NCI-H345 treated with DMSO at 0.1 percent for 48 hours (cell line): ENCODE measurements around the gene DUSP2.
"Not testable (repeated sequence)": the region's sequence is repeated elsewhere in the genome, so short reads cannot be mapped to it uniquely, and the experiment has no call there.

ENCODE experiments used
- DNase-seq: peaks from one replicate; lab custom pipeline; 2025; ENCODE audit not compliant: unreplicated experiment; lab: John Stamatoyannopoulos, UW

DUSP2 gene

DNA sequence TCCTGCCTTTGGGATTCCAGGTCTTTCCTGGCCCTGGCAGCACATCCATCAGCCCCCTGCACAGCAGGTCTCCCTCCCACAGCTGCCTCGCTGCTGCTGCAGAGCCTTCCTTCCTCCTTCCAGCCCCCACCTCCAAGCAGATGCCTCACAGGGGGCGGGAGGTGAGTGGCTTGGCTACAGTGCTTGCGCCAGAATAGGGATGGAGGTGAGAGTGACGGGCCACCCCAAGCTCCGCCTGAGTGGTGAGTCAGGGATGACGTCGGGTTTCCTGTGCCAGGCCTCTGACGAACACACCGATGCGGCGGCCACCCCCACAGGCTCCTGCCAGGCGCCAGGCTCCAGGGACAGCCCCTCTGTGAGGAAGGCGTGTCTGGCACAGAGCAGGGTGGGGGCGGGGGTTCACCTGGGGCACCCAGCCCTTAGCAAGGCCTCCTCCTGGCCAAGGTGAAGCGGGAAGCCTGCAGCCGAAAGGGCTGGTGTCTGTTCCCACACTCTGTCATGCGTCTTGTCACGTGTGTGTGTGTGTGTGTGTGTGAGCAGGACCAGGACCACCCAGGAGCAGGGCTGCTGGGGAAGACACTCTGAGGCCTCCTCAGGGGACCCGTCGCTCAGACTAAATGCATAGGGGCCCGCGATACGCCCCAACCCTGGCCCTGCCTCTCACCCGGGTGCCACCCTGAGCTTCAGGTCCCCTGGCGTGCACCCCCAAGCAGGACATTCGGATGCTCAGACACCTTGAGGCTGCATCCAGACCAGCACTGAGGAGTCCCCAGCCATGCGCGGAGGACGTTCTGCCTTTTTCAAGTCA is 3.4 kb upstream of the DUSP2 start:
- no peak for DNase-seq

DNA sequence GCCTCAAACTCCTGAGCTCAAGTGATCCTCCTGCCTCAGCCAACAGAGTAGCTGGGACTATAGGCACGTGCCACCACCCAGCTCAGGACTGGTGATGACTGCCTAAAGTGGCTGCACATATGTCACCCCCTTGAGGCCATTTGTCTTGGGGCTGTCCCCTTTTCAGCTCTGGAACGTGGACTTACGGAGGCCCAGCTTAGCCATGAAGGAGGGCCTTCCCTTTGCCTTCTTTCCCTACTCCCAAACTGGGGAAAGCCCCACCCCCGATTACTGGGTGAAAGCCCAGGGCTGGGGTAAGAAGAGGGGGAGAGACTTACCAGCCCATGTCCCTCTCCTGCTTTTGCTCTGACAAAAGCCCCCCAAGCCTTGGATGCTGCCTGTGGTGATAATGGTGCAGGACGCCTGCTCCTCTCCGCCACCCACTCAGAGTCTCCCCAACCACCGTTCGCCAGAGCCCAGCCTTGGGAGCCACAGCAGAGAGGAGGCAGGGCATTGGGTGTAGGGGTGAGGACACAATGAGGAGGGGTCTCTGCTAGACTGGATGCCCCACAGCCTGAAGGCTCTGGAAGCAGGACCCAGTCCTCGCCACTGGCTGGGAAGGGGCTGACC is 2.5 kb upstream of the DUSP2 start:
- no peak for DNase-seq

DNA sequence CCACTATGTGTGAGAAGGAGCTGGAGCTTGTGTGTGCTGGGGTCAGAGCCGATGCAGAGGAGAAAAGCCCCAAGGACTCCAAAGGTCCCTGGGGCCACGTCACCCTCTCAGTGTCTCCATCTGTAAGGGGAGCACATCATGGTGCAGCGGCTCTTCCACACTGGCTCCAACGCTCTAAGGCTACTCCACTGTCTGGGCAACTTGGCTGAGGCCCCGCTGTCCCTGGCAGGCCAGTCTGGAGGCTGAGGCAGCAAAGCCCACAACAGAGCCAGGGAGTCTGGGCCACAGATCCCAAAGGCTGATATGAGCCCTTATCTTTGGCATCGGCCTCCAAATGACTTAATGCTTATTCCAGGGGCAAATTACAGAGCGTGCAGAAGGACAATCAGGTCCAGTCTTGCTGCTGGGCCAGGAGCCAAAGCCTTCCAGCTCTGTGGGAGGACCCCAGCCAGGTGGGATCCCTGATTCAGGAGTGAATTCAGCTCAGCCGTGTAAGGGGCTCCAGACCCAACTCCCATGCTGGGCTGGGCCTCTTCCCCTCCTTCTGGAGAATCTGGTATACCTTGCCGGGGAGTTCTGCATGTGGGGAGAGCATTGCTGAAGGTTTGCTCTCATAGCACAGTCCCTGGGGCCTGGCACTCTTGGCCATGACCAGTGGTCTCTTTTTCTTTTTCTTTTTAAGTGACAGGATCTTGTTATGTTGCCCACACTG is 1.8 kb upstream of the DUSP2 start:
- DNase-seq = no peak

GRCh38 chr2:96146153-96146880 is 1.1 kb upstream of the DUSP2 start:
- DNase-seq = no peak

DNA sequence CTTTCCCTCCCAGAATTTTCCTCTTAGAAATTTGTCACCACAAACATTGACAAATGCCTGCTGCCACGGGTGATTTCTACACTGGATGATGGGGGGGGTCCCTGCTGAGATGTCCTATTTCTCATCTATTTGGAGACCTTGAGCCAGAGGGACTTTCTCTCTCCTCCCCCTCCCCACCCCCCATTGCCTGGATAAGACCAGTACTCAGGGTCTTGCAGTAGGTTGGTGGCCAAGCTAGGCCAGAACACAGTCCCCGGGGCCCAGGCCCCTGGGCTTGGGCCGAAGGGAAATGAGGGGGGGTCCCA is 560 bp upstream of the DUSP2 start:
- no peak for DNase-seq

GRCh38 chr2:96144481-96145035 is 682 bp downstream of the DUSP2 start:
- DNase-seq = no peak

DNA sequence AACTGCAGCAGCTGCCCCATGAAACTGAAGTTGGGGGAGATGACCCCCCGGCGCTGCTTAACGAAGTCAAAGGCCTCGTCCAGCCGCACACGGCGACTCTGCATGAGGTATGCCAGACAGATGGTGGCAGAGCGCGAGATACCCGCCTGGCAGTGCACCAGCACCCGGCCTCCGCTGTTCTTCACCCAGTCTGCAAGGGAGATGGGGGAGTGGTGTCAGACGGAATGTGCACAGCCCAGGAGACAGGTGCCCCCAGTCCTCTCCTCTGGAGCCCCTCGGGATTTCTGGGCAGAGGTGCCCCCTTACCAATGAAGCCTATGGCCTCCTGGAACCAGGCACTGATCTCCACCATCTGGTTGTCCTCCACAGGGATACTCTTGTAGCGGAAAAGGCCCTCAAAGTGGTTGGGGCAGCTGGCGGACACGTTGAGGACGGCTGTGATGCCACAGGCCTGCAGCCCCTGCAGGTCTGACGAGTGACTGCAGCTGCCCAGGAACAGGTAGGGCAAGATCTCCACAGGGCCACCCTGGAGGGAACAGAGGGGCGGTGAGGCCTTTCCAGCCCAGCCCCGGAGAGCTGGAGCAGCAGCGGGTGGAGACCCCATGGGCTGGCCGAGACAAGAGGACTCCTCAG is 1.3 kb downstream of the DUSP2 start:
- no peak for DNase-seq

- DNase-seq = no peak
Observed at GRCh38 chr2:96143231-96143847, 1.9 kb downstream of the DUSP2 start.

- DNase-seq = no peak
Observed at GRCh38 chr2:96142217-96143113, 2.8 kb downstream of the DUSP2 start.

DNA sequence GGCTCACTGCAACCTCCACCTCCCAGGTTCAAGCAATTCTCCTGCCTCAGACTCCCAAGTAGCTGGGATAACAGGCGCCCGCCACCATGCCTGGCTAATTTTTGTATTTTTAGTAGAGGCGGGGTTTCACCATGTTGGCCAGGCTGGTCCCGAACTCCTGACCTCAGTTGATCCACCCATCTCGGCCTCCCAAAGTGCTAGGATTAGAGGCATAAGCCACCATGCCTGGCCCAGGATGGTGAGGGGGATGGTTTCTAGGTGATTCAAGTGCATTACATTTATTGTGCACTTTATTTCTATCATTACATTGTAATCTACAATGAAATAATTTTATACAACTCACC is 3.6 kb downstream of the DUSP2 start:
- DNase-seq = not testable (repeated sequence)

- DNase-seq = no peak
Observed at GRCh38 chr2:96140941-96141623, 4.2 kb downstream of the DUSP2 start.

- DNase-seq = no peak
Observed at GRCh38 chr2:96139181-96139758, 6.0 kb downstream of the DUSP2 start.

- no peak for DNase-seq
Observed at GRCh38 chr2:96138179-96139145, 6.8 kb downstream of the DUSP2 start, which contains the start of gene ASTL. Gene ASTL, minus strand, starts transcription at chr2:96138502. Its CDS starts 66 bp downstream, at chr2:96138436.

GRCh38 chr2:96137321-96138178 is 7.7 kb downstream of the DUSP2 start:
- DNase-seq = no peak

DNA sequence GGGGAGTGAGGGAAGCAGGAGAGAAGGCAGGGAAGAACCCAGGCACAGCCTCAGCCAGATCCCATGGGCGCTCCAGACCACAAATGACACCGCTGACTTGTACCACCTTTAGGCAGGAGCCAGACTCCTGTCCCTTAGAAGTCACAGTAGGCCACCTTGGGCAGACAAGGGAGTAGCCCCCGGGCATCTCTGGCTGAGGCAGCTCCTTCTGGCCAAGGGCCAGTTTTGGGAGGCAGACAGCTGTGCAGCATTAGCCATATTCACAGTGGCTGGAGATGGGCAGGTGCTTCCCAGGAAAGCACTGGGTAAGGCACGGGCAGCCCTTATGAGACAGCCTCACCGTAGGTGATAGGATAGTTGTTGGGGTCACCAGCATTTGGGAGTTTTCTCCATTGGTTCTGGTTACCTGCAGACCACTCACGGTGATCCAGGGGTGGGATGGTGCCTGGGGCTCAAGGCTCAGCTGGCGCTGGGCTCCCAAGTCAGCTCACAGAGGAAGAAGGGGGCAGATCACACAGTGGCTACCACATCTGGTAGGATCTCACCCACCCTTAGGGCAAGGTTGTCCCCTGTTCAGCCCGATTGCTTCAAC is 9.0 kb downstream of the DUSP2 start:
- DNase-seq = no peak

DNA sequence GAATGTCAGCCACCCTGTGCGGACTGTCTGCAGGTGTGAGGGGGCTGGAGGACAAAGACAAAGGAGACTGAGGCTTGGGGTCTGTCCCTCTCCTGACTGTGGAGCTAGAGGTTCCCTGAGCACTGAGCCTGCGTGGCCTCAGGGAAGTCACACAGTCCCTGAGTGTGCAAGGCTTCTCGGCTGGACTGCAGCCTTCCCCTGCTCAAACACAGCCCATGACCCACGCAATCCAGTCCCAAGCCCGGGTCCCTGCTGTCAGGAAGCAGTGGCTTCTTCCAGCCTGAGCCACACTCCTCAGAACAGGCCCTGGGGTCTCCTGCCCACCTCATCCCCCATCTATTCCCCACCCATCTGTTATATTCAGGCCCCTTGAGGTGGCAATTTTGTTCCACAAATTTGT is 9.6 kb downstream of the DUSP2 start:
- no peak for DNase-seq
